Mucosa of gallbladder (tissue), 1 donor: ENCODE results near the gene AFAP1L1. TPM values are rescaled to one million over a fixed set of nuclear protein-coding genes. Genes with fewer than 3 reads are reported as not detected.

Source experiments
- DNase-seq: peaks from one replicate; pipeline ENCODE4 v3.0.0-alpha.2; 2020; ENCODE audit warnings: low spot score
- total RNA-seq: library from RNA; stranded (reverse); gene quantifications from one replicate; pipeline ENCODE4 v1.2.1, GENCODE V29; 2021
- donor health status: DM: no; HTN: no; CAD: no.

Gene AFAP1L1
- total RNA-seq, 1 donor from 2014 or later = 8.7 TPM

DNA sequence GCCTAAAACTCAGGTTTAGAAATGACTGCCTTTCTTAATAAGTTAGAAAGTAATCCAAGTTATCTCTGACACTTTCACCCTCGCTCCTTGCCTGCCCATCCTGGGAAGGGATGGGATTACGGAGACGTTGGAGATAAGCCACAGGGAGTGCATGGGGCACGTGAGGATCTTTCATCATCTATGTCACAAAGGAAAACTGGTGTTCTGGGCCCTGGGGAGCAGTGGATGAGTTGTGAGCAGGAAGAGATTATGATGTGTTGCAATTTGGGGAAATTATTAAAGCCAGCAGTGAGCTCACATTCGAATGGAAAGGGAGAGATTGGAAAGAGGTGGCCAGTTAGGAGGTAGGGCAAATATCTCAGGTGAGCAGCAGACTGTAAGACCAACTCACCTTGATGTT lies 12.8 kb downstream of the AFAP1L1 start:
- DNase-seq = no peak

DNA sequence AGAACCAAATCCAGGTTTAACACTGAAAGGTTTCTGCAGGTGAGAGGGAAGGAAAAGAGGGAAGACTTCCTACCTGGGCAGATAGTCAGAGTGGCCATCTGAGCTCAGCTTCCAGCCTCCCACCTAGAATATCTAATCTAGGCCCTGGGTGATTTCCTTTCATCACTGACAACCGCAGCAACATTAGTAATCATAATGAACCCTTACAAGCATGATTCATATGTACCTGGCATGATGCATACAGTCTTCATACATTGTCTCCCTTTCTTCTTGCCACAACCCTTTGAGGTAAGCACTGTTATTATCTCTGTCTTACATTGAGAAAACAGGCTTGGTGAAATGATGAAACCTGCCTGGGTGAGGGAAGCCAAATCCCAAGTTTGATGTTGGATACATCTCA lies 13.5 kb downstream of the AFAP1L1 start:
- DNase-seq = no peak

DNA sequence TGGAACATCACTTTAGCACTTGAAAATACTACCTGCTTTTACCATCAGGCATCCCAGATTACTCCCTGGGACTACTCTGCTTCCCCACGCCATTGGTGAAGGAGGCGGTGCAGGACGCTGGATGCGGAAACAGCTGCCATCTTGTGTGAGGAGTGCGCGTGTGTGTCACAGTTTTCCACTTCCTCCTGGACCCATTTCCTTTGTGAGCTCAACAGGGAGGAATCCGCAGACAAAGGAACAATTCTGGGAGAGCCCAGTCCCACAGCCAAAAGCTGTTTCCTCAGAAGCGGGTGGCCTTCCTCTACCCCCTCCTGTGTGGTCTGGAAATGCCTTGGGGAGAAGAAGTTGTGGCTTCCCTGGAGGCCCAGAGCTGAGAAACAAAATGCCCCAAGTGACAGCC lies 16.8 kb downstream of the AFAP1L1 start:
- no peak for DNase-seq

DNA sequence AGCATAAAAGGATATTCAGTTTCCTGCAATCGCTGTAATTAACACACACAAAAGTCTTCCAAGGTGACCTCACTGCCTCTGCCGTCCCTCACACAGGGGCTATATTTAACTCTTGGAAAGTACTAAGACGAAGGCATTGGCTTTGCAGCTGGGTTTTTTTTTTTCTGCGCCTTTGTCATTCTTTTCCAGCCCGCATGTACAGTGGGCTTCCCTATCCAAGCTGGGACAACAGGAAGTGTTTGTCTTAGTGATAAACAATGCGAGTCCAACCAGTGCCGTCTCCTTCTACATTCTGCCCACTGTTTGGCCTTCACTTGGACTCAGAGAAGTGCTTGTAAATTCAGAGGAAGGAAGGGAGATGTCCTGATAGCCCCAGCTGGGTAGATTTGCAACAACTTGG lies 17.6 kb downstream of the AFAP1L1 start:
- no peak for DNase-seq

DNA sequence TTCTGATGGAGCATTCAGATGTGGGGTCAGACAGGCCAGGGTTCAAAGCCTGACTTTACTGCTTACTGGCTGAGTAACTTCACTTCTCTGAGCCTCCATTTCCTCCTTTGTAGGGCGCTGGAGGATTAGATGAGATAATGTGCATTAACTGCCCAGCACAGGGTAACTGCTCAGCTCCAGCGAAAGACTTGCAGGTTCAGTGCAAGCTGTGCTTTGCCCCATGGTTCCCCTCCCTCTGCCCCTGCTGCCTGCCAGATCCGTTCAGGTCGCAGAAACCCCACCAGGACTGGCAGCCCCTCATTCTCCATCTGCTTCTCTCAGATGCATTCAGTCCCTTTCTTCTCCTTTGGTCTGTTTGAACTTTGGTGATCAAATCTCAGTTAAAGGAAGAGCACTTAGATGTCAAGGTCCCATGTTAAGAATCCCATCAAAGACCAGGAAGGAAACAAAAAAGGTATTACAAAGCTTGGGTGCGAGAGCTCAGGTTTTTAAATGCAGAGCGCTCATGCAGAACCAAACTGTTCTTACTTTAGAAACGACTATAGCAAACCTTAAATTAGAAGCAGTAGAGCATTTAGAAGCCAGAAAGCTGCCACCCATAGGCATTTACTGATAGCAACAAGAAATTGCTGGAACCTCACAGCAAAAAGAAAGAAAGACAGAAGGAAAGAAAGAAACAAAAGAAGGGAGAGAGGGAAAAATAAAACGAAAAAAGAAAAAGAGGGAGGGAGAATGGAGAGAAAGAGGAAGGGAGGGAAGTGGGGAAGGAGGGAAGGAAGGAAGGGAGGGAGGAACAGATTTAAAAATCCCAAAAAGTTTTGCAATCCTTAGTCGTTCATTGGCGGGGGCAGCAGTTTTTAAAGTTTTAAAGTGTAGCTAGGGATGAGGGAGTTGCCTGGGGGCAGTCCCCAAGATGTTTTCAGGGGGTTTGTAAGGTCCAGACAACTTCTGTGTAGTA lies 23.5 kb downstream of the AFAP1L1 start:
- DNase-seq = no peak

DNA sequence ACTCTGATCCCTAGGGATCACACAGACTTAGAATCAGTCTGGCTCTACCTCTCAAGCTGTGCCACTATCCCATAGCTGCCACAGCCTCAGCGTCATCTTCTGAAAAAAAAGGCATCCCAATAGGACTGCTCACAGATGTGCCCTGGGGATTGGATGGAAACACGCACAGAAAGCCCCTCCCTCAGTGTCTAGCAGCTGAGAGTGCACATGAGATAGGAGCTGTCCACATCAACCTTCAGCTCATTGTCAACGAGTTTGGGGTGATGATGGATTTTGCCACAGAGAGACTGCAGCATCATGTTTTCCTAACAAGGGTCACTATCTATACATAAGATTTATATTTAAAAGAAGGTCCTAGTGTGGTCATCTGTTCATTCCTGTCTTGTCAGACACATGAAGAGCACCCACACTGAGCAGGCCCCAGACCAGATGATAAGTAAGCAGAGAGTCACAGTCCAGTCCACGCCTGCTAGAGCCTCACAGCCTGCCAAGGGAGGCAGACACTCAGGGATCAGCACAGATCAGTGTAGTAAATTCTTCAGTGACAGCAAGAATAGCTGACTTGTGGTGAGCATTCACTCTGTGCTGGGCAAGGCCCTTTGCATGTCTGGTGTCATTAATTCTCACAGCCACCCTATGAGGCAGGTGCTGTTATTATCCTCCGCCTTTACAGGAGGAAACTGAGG lies 25.8 kb downstream of the AFAP1L1 start:
- DNase-seq = no peak

DNA sequence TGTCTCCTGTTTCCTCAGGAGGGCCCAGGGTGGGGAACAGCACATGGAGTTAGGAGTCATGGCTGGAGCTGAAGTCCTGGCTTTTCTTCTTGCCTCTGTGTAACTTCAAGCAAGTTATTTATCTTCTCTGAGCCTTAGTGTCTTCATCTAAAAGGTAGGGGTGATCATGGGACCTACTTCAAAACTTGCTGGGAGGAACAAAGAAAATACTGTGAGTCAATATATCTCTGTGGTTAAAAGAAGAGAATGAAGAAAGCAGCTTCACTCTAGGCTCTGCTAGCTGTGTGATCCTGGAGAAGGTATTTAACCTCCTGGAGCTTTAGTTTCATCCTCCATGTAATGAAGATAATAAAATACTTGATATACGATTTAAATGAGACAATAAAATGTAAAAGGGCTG lies 26.5 kb downstream of the AFAP1L1 start:
- DNase-seq = no peak

DNA sequence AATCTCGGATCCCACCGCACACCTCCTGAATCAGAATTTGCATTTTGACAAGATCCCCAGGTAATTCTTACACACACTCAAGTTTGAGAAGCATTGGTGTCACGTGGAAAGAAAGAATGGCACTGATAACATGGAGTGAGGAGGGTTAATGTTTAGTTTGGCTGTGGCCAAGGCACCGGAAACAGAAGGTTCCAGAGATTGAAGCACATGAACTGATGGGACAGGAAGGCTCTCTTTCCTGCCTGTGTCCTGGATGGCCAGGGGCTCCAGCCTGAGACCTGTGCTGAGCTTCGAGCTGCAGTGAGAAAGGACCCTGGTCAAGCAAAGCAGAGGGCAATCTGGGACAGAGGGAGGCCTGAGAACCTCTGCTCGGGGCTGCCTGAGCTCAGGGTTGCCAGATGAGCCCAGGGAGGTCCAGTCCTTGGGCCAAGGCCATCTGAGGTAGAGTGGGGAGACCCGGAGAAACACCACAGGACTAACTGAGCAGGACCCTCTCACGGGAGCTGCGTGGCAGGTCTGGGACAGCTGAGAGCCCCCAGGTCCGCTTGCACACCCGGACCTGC lies 27.3 kb downstream of the AFAP1L1 start:
- DNase-seq = no peak

DNA sequence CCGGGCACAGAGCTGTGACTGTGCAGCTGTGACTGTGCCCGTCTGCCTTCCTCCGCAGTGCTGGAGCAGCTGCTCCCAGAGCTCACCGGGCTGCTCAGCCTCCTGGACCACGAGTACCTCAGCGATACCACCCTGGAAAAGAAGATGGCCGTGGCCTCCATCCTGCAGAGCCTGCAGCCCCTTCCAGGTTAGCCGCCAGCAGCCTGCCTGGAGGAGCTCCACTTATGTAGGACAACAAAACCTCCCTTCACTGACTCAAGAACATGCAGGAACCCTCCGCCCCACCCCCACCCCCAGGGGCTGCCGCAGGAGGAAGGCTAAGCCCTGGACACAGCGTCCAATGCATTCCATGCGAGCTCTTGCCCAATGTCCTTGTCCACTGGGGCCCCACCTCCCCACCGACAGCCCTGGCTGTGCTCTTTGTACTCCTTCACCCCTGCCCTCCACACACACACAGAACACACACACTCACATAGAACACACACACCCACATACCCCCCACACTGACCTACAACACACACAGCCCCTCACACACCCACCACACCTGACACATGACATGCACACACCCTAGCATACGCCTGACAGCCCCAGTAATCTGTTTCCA lies 27.9 kb downstream of the AFAP1L1 start:
- DNase-seq = no peak

DNA sequence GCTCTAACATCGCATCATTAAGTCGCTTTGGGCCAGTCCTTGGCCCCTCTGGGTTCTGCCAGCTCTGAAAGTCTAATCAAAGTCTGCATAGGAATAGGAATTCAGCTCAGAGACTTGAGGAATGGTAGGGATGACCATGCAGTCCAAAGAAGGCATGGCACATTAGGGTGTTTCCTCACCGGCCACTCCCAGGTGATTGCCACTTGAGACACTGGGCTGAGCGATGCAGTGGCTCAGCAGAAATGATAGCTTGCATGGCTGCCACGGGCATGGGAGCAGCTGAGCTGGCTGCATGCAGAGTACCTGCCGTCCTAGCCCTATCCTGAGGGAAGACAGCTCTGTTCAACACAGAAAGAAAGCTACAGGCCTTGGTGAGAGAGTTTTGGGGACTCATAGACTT lies 28.8 kb downstream of the AFAP1L1 start:
- no peak for DNase-seq

DNA sequence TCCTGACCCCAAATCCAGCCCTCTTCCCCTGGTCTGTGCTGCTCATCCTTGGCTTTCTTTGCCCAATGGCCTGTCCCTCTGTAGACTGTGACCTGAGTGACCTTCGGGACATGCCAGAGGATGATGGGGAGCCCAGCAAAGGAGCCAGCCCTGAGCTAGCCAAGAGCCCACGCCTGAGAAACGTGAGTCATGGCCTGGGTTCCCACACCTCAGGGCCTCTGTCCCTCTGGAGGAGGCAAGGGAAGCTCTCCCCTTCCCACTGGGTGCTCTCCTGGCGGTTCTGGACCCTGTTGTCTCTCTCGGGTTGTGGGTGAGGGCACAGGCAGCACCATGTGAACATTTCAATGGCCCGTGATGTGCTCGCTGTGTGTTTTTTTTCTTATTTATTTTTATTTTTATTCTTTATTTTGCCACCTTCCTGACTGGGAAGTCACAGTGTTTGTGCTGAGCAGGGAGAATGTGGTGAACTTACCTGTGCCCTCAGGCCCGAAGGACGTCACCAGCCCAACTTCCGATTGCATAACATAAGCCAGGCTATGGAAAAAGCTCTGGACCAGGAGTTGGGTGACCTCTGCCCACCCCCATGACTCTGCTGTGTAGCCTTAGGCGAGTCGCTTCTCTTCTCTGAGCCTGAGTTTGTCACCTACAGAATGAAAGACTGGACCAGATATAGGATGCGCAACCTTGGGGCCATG lies 29.5 kb downstream of the AFAP1L1 start:
- no peak for DNase-seq

DNA sequence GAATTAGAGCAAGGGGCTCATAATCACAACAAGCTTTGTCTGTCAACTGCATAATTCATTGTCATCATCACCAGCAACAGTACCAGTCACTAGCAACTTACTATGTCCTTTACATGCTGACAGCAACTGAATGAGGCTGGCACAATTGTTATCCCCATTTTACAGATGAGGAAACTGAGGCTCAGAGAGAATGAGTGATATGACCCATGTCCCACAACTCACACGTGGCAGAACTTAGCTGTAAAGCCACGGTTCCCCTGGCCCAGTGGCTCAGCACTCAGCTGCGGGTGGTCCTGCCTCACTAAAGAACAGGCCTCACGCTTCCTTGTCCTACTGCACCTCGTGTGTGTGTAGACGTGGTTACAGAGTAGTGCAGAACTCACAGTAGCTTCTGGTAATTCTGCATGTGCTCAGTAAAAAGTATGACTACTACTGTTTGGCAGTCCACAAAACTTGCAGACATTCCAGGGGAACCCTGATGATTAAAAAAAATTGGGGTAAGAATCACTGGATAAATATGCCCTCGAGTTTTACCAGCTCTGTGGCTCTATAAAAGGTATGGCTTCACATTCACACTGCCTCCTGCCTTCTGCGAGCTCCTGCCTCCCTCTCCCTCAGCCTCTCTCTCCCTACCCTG lies 30.2 kb downstream of the AFAP1L1 start:
- no peak for DNase-seq

DNA sequence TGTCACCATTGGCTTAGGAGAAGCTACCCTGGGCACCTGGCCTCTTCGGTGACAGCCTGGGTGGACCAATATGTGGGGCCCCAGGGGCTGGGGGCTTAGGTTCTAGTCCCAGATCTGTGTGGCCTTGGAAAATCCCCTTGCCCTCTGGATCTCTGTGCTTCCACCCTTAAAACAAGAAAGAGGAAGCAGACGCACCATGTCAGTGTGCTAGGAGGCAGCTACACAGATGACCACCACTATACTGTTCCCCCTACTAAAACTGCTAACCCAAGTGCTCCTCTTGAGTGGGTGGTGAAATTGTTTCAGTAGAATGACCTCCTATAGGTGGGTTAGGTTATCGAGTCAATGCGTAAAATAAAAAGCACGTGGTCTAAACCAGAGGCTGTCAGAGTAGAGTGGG lies 31.0 kb downstream of the AFAP1L1 start:
- DNase-seq = no peak

DNA sequence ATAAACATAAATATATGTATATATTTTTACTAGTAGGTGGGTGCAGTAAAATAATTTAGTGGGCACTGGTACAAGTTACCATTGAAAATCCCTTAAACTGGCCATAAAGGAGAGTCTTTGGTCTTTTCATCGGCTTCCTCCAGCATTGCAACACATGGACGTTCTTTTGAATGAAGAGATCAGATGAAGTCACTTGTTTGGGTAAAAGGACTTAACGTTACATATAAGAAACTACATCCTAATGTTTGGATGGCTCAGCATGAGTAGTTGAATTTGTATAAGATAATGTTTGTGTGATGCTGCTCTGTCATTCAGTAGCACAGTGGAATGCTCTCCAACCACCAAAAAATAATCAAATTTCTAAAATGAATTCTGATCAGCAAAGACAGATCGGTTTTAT lies 31.6 kb downstream of the AFAP1L1 start:
- no peak for DNase-seq

DNA sequence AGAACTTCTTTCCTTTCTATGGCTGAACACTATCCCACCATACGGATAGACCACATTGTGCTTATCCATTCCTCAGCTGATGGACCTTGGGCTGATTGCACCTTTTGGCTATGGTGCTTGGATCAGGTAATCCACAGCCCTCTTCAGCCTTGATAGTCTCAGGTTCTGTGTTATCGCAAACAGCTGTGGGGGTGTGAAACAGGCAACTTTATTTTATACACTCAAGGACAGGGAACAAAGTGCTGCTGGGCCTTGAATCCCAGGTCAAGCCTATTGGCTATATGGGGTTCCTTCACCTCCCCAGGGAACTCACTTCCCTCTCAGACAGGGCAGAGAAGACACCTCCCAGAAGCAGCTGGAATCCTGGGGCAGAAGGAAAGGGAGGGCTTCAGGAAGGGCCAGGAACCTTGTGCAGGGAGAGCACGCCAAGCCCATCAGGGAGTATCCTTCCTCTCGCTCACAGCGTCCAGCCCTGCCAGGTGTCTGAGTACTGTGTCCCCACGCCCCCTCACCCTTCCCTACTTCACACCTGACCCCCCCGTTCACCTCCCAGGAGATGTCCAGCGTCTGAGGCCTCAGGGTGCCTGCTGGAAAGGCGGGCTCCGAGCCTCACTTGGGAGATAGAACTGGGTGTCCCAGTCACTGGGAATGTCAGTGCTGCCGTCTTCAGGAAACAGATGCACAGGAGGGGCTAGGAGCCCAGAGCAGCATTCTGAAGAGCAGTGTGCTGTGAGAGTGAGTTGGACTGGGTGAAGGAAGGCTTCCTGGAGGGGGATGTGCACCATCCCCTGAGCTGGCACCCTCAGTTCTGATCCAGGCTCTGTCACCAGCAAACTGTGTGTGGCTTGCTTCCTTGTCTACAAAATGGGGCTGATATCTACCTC lies 32.8 kb downstream of the AFAP1L1 start:
- DNase-seq = no peak

DNA sequence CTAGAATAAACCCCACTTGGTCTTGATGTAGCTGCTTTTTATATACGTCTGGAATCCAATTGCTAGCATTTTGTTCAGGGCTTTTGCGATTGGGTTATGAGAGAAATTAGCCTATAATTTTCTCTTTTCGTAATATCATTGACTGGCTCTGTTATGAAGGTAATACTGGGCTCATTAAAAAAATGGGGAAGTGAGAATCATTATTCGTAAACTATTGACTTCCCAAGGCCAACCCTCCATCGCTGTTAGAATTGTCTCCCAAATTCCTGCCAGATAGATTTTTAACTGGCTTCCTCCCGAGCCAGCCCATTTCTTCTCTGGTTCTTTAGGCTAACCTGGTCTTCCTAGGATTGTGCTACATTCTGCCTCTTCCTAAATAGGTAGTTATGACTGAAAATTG lies 37.7 kb downstream of the AFAP1L1 start:
- DNase-seq = no peak

DNA sequence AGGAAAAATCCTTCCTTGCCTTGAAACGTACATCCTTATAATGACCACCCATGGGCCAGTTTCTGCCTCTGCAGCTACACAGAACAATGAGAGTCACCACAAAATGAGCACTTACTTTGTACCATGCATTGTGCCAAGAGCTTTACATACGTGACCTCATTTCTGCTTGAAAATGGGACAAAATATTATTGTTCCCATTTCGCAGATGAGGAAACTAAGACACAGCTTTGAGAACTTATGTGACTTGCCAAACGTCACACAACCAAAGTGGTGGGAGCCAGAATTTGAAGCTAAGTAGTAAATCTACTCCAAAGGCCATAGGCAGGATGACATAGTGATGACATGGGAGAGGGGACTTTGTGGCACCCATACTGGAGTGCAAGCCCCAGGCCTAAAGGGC lies 38.8 kb downstream of the AFAP1L1 start:
- no peak for DNase-seq

DNA sequence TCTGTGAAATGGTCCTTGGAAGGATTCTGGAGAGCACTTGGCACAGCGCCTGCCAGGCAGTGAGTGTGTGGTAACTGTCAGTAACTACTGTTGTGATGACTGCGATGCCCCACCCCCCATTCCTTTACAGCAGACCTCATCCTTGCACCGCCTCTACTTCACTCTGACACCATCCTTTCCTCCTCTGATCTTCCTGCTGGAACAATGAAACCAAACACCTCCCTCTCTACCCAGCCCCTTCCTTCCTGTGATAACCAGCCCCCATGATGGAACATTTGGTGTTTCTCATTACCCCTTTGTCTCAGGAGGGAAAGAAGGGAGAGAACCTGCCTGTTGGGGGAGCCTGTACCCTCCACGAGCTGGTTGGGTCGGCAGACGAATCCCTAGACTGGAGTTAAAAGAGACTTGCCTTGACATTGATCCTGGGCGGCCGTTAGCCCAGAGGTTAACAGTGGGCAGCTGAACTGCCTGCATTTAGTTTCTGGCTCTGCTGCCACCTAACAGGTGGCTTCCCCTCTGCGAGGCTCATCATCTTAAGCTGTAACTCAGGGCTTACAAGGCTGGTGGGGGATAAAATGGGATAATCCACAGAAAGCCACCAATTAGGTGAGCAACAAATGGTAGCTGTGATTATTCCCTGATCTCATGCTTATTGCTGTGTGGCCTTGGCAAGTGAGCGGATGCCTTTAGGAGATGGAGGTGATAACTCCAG lies 39.4 kb downstream of the AFAP1L1 start:
- no peak for DNase-seq

DNA sequence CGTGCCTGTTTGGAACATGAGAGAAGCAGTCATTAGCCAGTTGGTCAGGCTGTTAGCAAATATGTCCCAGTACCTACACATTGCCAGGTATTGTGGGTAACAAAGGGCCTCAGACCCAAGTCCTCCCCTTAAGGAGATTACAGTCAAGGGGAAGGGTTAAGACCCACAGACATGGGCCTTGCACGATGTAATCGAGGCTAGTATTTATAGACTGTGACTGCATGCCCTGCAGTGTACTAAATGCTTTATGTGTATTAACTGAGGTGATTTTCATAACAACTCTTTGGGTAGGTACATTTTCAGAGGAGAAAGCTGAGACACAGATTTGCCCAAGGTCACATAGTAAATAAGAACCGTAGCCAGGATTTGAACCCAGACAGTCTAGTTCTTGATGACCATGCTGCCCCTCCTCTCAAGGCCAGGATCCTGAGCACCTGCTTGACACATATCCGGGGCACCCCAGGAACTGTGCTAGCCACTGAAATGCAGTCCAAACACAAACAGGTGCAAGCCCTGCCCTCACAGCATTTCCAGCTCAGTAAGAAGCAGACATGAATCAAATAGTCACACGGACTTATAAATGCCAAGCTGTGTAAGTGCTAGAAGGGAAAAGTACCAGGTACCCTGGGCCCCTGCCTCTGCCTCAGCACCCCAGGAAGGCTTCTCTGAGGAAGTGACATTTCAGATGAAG lies 41.6 kb downstream of the AFAP1L1 start:
- no peak for DNase-seq
